Measurements from ENCODE around the gene SULT1C4. TPM values are rescaled to one million over a fixed set of nuclear protein-coding genes. Genes with fewer than 3 reads are reported as not detected.

Gene SULT1C4
- total RNA-seq, 1 experiment from 2014 or later, result not detected

DNA sequence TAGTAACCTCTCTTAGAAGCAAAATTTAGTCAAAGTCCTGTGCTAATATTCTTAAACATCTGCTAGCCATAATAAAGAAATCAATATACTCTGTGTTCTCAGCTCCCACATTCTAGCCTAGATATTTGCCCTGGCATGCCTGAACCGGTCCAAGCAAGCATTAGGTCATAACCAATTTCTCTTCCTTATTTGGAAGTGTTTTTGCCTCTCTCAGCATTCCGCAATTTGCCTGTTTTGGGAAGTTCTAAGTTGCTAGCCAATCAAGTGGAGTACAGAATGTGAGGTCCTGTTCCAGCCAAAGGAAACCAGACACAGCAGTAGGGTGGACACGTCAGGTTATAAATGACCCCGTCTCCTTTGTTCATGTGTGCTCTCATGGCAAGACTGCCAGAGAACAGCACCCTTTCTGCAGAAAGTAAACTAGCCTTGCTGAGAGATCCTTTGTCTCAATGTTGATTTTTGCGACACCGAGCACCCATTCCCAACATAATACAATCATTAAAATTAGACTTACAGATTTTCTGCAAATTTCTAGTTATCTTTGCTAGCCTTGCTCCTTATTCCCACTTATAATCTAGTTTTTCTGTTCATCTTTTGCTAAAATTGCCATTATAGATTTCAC, 13.0 kb upstream of the SULT1C4 start:
- Histone ChIP-seq H3K36me3 (ENCODE audit: control insufficient read depth, insufficient read depth, low read length) (no peaks in the 10 kb centered on the region), H3K27ac (ENCODE audit: low read length) (no peak overlapping the region), H3K4me3 (ENCODE audit: low read depth in 2 of 2, low read length in 2 of 2) (no peak overlapping the region), H3K9me3 (ENCODE audit: control insufficient read depth, insufficient read depth, low read depth, low read length) (no peaks in the 10 kb centered on the region), H3K27me3 (ENCODE audit: control insufficient read depth, insufficient read depth, low read length) (no peaks in the 10 kb centered on the region), H3K4me1 (ENCODE audit: control insufficient read depth, insufficient read depth, low read length) (no peaks in the 10 kb centered on the region)
- ChIA-PET POLR2A (no interaction called here), CTCF (no interaction called here)
- ATAC-seq (no peak), DNase-seq (ENCODE audit: low read depth, low spot score) (no peak)
- no TSS peak for BruUV-seq (replicated peaks)
- in situ Hi-C loops (cut with HindIII; ENCODE audit: low pct_unique_long_range_greater_than_20kb, low sequenced_read_pairs) (no loop called here), intact Hi-C loops (cut with micrococcal nuclease; ENCODE audit: unreplicated experiment) (no loop called here)
- TF ChIP-seq POLR2AphosphoS5 (IDR thresholded peaks at IDR 0.05; ENCODE audit: low read depth, low read length), result no peak
- no peak for TF ChIP-seq SIN3A (IDR thresholded peaks at IDR 0.05; ENCODE audit: borderline replicate concordance, insufficient read depth, low read depth, low read length)
- TF ChIP-seq, protein P1, sequence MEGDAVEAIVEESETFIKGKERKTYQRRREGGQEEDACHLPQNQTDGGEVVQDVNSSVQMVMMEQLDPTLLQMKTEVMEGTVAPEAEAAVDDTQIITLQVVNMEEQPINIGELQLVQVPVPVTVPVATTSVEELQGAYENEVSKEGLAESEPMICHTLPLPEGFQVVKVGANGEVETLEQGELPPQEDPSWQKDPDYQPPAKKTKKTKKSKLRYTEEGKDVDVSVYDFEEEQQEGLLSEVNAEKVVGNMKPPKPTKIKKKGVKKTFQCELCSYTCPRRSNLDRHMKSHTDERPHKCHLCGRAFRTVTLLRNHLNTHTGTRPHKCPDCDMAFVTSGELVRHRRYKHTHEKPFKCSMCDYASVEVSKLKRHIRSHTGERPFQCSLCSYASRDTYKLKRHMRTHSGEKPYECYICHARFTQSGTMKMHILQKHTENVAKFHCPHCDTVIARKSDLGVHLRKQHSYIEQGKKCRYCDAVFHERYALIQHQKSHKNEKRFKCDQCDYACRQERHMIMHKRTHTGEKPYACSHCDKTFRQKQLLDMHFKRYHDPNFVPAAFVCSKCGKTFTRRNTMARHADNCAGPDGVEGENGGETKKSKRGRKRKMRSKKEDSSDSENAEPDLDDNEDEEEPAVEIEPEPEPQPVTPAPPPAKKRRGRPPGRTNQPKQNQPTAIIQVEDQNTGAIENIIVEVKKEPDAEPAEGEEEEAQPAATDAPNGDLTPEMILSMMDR (IDR thresholded peaks at IDR 0.05), result no peak
- TF ChIP-seq, protein P2, sequence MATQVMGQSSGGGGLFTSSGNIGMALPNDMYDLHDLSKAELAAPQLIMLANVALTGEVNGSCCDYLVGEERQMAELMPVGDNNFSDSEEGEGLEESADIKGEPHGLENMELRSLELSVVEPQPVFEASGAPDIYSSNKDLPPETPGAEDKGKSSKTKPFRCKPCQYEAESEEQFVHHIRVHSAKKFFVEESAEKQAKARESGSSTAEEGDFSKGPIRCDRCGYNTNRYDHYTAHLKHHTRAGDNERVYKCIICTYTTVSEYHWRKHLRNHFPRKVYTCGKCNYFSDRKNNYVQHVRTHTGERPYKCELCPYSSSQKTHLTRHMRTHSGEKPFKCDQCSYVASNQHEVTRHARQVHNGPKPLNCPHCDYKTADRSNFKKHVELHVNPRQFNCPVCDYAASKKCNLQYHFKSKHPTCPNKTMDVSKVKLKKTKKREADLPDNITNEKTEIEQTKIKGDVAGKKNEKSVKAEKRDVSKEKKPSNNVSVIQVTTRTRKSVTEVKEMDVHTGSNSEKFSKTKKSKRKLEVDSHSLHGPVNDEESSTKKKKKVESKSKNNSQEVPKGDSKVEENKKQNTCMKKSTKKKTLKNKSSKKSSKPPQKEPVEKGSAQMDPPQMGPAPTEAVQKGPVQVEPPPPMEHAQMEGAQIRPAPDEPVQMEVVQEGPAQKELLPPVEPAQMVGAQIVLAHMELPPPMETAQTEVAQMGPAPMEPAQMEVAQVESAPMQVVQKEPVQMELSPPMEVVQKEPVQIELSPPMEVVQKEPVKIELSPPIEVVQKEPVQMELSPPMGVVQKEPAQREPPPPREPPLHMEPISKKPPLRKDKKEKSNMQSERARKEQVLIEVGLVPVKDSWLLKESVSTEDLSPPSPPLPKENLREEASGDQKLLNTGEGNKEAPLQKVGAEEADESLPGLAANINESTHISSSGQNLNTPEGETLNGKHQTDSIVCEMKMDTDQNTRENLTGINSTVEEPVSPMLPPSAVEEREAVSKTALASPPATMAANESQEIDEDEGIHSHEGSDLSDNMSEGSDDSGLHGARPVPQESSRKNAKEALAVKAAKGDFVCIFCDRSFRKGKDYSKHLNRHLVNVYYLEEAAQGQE (IDR thresholded peaks at IDR 0.05; ENCODE audit: insufficient read depth in 1 of 2, low read depth in 2 of 2, low read length in 1 of 2), result no peak
- TF ChIP-seq TCF7L2 (IDR thresholded peaks at IDR 0.05; ENCODE audit: low read depth, low read length), result no peak

- CTCF ChIA-PET, result no interaction called here
- H3K27me3 ChIP-seq (ENCODE audit: control insufficient read depth, insufficient read depth, low read length), result no peaks in the 10 kb centered on the region
- no peak for ATAC-seq
- no peaks in the 10 kb centered on the region for H3K9me3 ChIP-seq (ENCODE audit: control insufficient read depth, insufficient read depth, low read depth, low read length)
- H3K27ac ChIP-seq (ENCODE audit: low read length), result no peak overlapping the region
- POLR2A ChIA-PET, result no interaction called here
- no peaks in the 10 kb centered on the region for H3K4me1 ChIP-seq (ENCODE audit: control insufficient read depth, insufficient read depth, low read length)
- intact Hi-C loops (cut with micrococcal nuclease; ENCODE audit: unreplicated experiment) (no loop called here), in situ Hi-C loops (cut with HindIII; ENCODE audit: low pct_unique_long_range_greater_than_20kb, low sequenced_read_pairs) (no loop called here)
- no peak overlapping the region for H3K4me3 ChIP-seq (ENCODE audit: low read depth in 2 of 2, low read length in 2 of 2)
- DNase-seq (ENCODE audit: low read depth, low spot score), result no peak
- TF ChIP-seq POLR2AphosphoS5 (IDR thresholded peaks at IDR 0.05; ENCODE audit: low read depth, low read length) (no peak), TCF7L2 (IDR thresholded peaks at IDR 0.05; ENCODE audit: low read depth, low read length) (no peak), SIN3A (IDR thresholded peaks at IDR 0.05; ENCODE audit: borderline replicate concordance, insufficient read depth, low read depth, low read length) (no peak)
- TF ChIP-seq, protein P1 (IDR thresholded peaks at IDR 0.05), result no peak
- TF ChIP-seq, protein P2 (IDR thresholded peaks at IDR 0.05; ENCODE audit: insufficient read depth in 1 of 2, low read depth in 2 of 2, low read length in 1 of 2), result no peak
- no TSS peak for BruUV-seq (replicated peaks)
- H3K36me3 ChIP-seq (ENCODE audit: control insufficient read depth, insufficient read depth, low read length), result no peaks in the 10 kb centered on the region
These were observed 12.1 kb upstream of the SULT1C4 start for GRCh38 chr2:108365656-108366055.

Data from Panc1 (cell line).